K562 (cell line): ENCODE measurements around the gene PDE6C. TPM values are rescaled to one million over a fixed set of nuclear protein-coding genes. Genes with fewer than 3 reads are reported as not detected.

Experiments
- ATAC-seq: fragments of 200-7000 bp; cut with Tn5 transposase; 3 replicates; pipeline ENCODE4 v1.9.1; 2020; ENCODE audit warnings: moderate library complexity
- BruUV-seq: library from RNA; stranded (reverse); fragments of 400-500 nt; replicated peaks from 2 replicates; lab custom pipeline; 2021; lab: Mats Ljungman, UMichigan
- CTCF ChIA-PET: fragments of 300-600 bp; formaldehyde crosslinking; extraction: SDS; loops from one replicate; lab custom pipeline; 2021; ENCODE audit warnings: low intra/inter-chr PET ratio; lab: Yijun Ruan, JAX
- POLR2A ChIA-PET: fragments of 300-600, 350-650 bp; sonication (Branson Sonifier 250); formaldehyde crosslinking; extraction: SDS; loops from one replicate; lab custom pipeline; 2021; ENCODE audit warnings: antibody characterized with exemption, inconsistent platforms; lab: Yijun Ruan, JAX
- DNase-seq, 4 experiments: peaks; one replicate each; pipeline versions ENCODE4 v3.0.0 to v3.0.0-alpha.2; 2011 to 2018; ENCODE audit warnings: low spot score in 3 of 4, mixed read lengths in 3 of 4; ENCODE audit errors: extremely low read depth in 1 of 4
- FAIRE-seq: peaks from 2 replicates; lab custom pipeline; 2011; peaks lifted over from hg19 to GRCh38; lab: Jason Lieb, UNC
- H2AFZ ChIP-seq: 2 replicates; pipeline ENCODE4 v1.6.0; 2011; ENCODE audit warnings: low read depth, low read length, control low read depth, inconsistent platforms
- H3K27ac ChIP-seq: fragments of 200-600 bp; 3 replicates; pipeline ENCODE4 v1.8.0; 2011; ENCODE audit warnings: low read depth, mild to moderate bottlenecking, control low read depth, inconsistent platforms, low read length, moderate library complexity, mixed read lengths; ENCODE audit errors: extremely low read depth
- H3K27me3 ChIP-seq, 2 experiments: fragments of 300-600 bp in 1 of 2; 2 replicates in 1 of 2; 3 replicates in 1 of 2; pipeline versions ENCODE4 v1.6.0 to v1.8.0; 2011; ENCODE audit warnings: inconsistent platforms in 2 of 2, low read length in 2 of 2, mild to moderate bottlenecking in 1 of 2, mixed read lengths in 1 of 2, moderate library complexity in 1 of 2; ENCODE audit not compliant: control insufficient read depth in 2 of 2, insufficient read depth in 2 of 2
- H3K36me3 ChIP-seq: fragments of 300-600 bp; 3 replicates; pipeline ENCODE4 v1.8.0; 2011; ENCODE audit warnings: mild to moderate bottlenecking, low read length, inconsistent platforms; ENCODE audit not compliant: control insufficient read depth, insufficient read depth
- H3K4me1 ChIP-seq, 2 experiments: fragments of 200-600 bp in 1 of 2; replicated peaks in 1 of 2; 2 replicates in 1 of 2; 3 replicates in 1 of 2; pipeline versions ENCODE4 v1.5.1 to v1.8.0; 2011; ENCODE audit warnings: inconsistent platforms in 2 of 2, low read length in 2 of 2, mild to moderate bottlenecking in 1 of 2, mixed read lengths in 1 of 2, moderate library complexity in 1 of 2; ENCODE audit not compliant: control insufficient read depth in 2 of 2, insufficient read depth in 2 of 2
- H3K4me2 ChIP-seq: 2 replicates; pipeline ENCODE4 v1.6.1; 2011; ENCODE audit warnings: low read length, control low read depth, inconsistent platforms, mixed read lengths; ENCODE audit not compliant: insufficient read depth
- H3K4me3 ChIP-seq: fragments of 200-600 bp; sonication (generic), shearing (Covaris generic); 2 replicates; pipeline ENCODE4 v1.5.1; 2016; ENCODE audit warnings: control low read depth, inconsistent platforms
- H3K79me2 ChIP-seq: fragments of 200-600 bp; 3 replicates; pipeline ENCODE4 v1.8.0; 2011; ENCODE audit warnings: low read length, inconsistent platforms; ENCODE audit not compliant: control insufficient read depth, insufficient read depth
- H3K9ac ChIP-seq, 2 experiments: 2 replicates each; pipeline versions ENCODE4 v1.6.0 to v1.6.1; 2011; ENCODE audit warnings: low read depth in 2 of 2, low read length in 2 of 2, control low read depth in 1 of 2, inconsistent platforms in 1 of 2, mild to moderate bottlenecking in 1 of 2, mixed read lengths in 1 of 2; ENCODE audit not compliant: insufficient read depth in 1 of 2
- H3K9me1 ChIP-seq: one replicate; pipeline ENCODE4 v1.6.0; 2011; ENCODE audit warnings: inconsistent platforms, mild to moderate bottlenecking, low read length, moderate library complexity; ENCODE audit not compliant: control insufficient read depth, insufficient read depth
- H3K9me3 ChIP-seq: replicated peaks from 2 replicates; pipeline ENCODE4 v1.5.1; 2011; ENCODE audit warnings: low read depth, low read length, inconsistent platforms; ENCODE audit not compliant: control insufficient read depth, insufficient read depth
- H4K20me1 ChIP-seq: replicated peaks from 2 replicates; pipeline ENCODE4 v1.6.1; 2011; ENCODE audit warnings: low read length, inconsistent platforms, mixed read lengths; ENCODE audit not compliant: control insufficient read depth, insufficient read depth
- CHD4 ChIP-seq: fragments of 200-600 bp; sonication (generic); IDR thresholded peaks from 3 replicates; pipeline ENCODE4 v1.6.1; 2012; ENCODE audit warnings: low read depth, mild to moderate bottlenecking, mixed read lengths, low read length, inconsistent platforms; ENCODE audit not compliant: insufficient read depth, insufficient replicate concordance, poor library complexity, severe bottlenecking
- NRF1 ChIP-seq, 2 experiments: fragments of 450-650 bp; IDR thresholded peaks in 1 of 2; conservative IDR thresholded peaks in 1 of 2; 2 replicates each; pipeline ENCODE4 v1.6.1; 2014; ENCODE audit warnings: mild to moderate bottlenecking in 2 of 2
- WGBS: fragments of 100-300 bp; shearing (Covaris generic); methylation state at CpG from one replicate; pipeline ENCODE4 v1.1.6; 2016; ENCODE audit warnings: low coverage, mixed read lengths; ENCODE audit not compliant: insufficient coverage; ENCODE audit errors: missing lambda C conversion rate; 5-methylcytosine and 5-hydroxymethylcytosine counted together
- in situ Hi-C: fragments of 300-500 bp; cut with MboI; formaldehyde crosslinking; loops from 4 replicates; pipeline ENCODE4 v1.15.0; 2018; ENCODE audit warnings: inconsistent platforms, mixed read lengths
- intact Hi-C: fragments of 100-400 bp; cut with micrococcal nuclease; formaldehyde crosslinking; loops from 2 replicates; pipeline ENCODE4 v1.14.2; 2022
- polyA plus RNA-seq, 8 experiments: library from polyadenylated mRNA; depleted of rRNA in 4 of 8; stranded (reverse) in 5 of 8; unstranded in 3 of 8; fragments of >200 nt; fragmentation: Nextera tagmentation in 2 of 8; fragmentation: Illumina TruSeq in 1 of 8; extraction: Ambion mirVana in 2 of 8; extraction: Trizol in 1 of 8; gene quantifications; 2 replicates each; pipeline versions ENCODE4 v1.2.1 to v1.2.3, GENCODE V29; 2011 to 2014; ENCODE audit warnings: inconsistent platforms in 1 of 8, missing spikeins in 1 of 8
- total RNA-seq, 7 experiments: library from RNA; depleted of rRNA in 6 of 7; stranded (reverse); fragments of >200 nt in 6 of 7; fragmentation: Illumina TruSeq in 2 of 7; extraction: Trizol in 2 of 7; gene quantifications; 2 replicates each; pipeline versions ENCODE4 v1.2.1 to v1.2.3, GENCODE V29; 2011 to 2021; ENCODE audit warnings: low replicate concordance in 1 of 7

Gene PDE6C
- total and polyA plus RNA-seq, 9 of the 15 experiments (the other 6 are each of a cell fraction or from before 2014, with no cell fraction given): not detected

GRCh38 chr10:93629647-93630305 is 17.4 kb downstream of the PDE6C start:
- no peak for FAIRE-seq
- H3K27ac ChIP-seq: no peak overlapping the region
- no peak overlapping the region for H3K4me2 ChIP-seq
- intact Hi-C loops: no loop called here
- no peaks in the 10 kb centered on the region for H3K79me2 ChIP-seq
- BruUV-seq: no TSS peak
- DNase-seq: no peak
- TF ChIP-seq CHD4 (no peak), NRF1 (conservative IDR thresholded peaks at IDR 0.05 in 1 of 2, IDR thresholded peaks at IDR 0.05 in 1 of 2) (0 out of 4 replicates have a peak, but pooled peaks of 1 of the 2 experiments have one; percentile 25)
- CTCF ChIA-PET: interaction anchor here (0.7 kb wide), 1 partner anchor 1181 kb away, joined by 4 read pairs; no protein-coding TSS in a partner anchor
- POLR2A ChIA-PET: no interaction called here
- H2AFZ ChIP-seq: no peak overlapping the region
- H3K9ac ChIP-seq: no peak overlapping the region
- WGBS: 2% methylated on average over 7 of the region's 7 CpGs
- in situ Hi-C loops: no loop called here
- H3K27me3 ChIP-seq: peaks cover 0 to 5% of the 10 kb centered on the region in 2 experiments; a peak in 2 of 5 replicates
- H3K4me1 ChIP-seq: no peaks in the 10 kb centered on the region
- H3K9me1 ChIP-seq: no peaks in the 10 kb centered on the region
- no peaks in the 10 kb centered on the region for H3K9me3 ChIP-seq
- ATAC-seq: no peak
- H4K20me1 ChIP-seq: no peaks in the 10 kb centered on the region
- H3K4me3 ChIP-seq: no peak overlapping the region
- no peaks in the 10 kb centered on the region for H3K36me3 ChIP-seq
